GM23338 (cell line): ENCODE results near the gene DMTF1.

Source experiments
- CTCF ChIP-seq, 2 experiments: fragments of 200-600 bp in 1 of 2; sonication (generic) in 1 of 2; conservative IDR thresholded peaks; 2 replicates each; pipeline versions ENCODE4 v1.5.1 to v1.6.1; 2016 to 2017; ENCODE audit warnings: antibody characterized with exemption in 2 of 2, low read depth in 2 of 2, mild to moderate bottlenecking in 2 of 2, moderate library complexity in 1 of 2
- ETS1 ChIP-seq: IDR thresholded peaks from 2 replicates; pipeline ENCODE4 v1.6.1; 2016; ENCODE audit warnings: antibody characterized with exemption
- EZH2 ChIP-seq: fragments of 200-600 bp; sonication (generic); IDR thresholded peaks from one replicate; pipeline ENCODE4 v1.8.0; 2017; ENCODE audit warnings: antibody characterized with exemption, mild to moderate bottlenecking, low read depth; ENCODE audit not compliant: unreplicated experiment
- EZH2phosphoT487 ChIP-seq: fragments of 200-600 bp; sonication (generic); IDR thresholded peaks from one replicate; pipeline ENCODE4 v1.8.1; 2018; ENCODE audit warnings: antibody characterized with exemption; ENCODE audit not compliant: unreplicated experiment
- JUNB ChIP-seq: IDR thresholded peaks from one replicate; pipeline ENCODE4 v1.6.1; 2016; ENCODE audit warnings: antibody characterized with exemption; ENCODE audit not compliant: unreplicated experiment
- POLR2AphosphoS5 ChIP-seq: IDR thresholded peaks from 2 replicates; pipeline ENCODE4 v1.6.1; 2016; ENCODE audit warnings: antibody characterized with exemption, low read depth
- REST ChIP-seq: IDR thresholded peaks from one replicate; pipeline ENCODE4 v1.6.1; 2018; ENCODE audit warnings: antibody characterized with exemption; ENCODE audit not compliant: unreplicated experiment
- ZNF331 ChIP-seq: fragments of 250-450 bp; sonication (Bioruptor Pico); IDR thresholded peaks from 2 replicates; pipeline ENCODE4 v1.5.0; 2020; ENCODE audit warnings: low read depth, mild to moderate bottlenecking, moderate library complexity

GRCh38 chr7:87213811-87214210, 61.6 kb downstream of the DMTF1 start:
- TF ChIP-seq CTCF (conservative IDR thresholded peaks at IDR 0.05; ENCODE audit: low read depth in 2 of 2) (no peak), JUNB (no peak), REST (no peak), EZH2phosphoT487 (no peak), EZH2 (no peak), POLR2AphosphoS5 (no peak), ZNF331 (CRISPR knock-in tag) (no peak), ETS1 (no peak)
